PC-9 (cell line): ENCODE results near the gene LNP1. TPM values are rescaled to one million over a fixed set of nuclear protein-coding genes. Genes with fewer than 3 reads are reported as not detected.
A peak's percentile ranks its signal among the peaks of the same experiment; 100 is the strongest.

Experiments used
- BruUV-seq: library from RNA; stranded (reverse); fragments of 400-500 nt; replicated peaks from 2 replicates; lab custom pipeline; 2021; lab: Mats Ljungman, UMichigan
- CTCF ChIA-PET: fragments of 300-600 bp; sonication (Branson Sonifier 250); formaldehyde crosslinking; loops from one replicate; lab custom pipeline; 2022; ENCODE audit warnings: antibody characterized with exemption; lab: Charles Lee
- POLR2A ChIA-PET: fragments of 300-600 bp; sonication (Branson Sonifier 250); formaldehyde crosslinking; loops from one replicate; lab custom pipeline; 2022; ENCODE audit warnings: antibody characterized with exemption; ENCODE audit not compliant: unreplicated experiment; lab: Charles Lee
- DNase-seq, 2 experiments: peaks; one replicate each; pipeline versions ENCODE4 v3.0.0 to v3.0.0-alpha.2; 2015 to 2022; ENCODE audit warnings: mixed read lengths in 1 of 2
- H2AFZ ChIP-seq: fragments of 200-600 bp; sonication (generic); 2 replicates; pipeline ENCODE4 v1.8.1; 2017; ENCODE audit warnings: antibody characterized with exemption
- H3F3A ChIP-seq: fragments of 200-600 bp; sonication (generic); 2 replicates; pipeline ENCODE4 v1.8.1; 2017; ENCODE audit warnings: antibody characterized with exemption, mild to moderate bottlenecking, low read depth; ENCODE audit not compliant: insufficient read depth
- H3K27ac ChIP-seq: fragments of 200-600 bp; sonication (generic); 2 replicates; pipeline ENCODE4 v1.6.1; 2016; ENCODE audit warnings: mixed run types
- H3K27me3 ChIP-seq: fragments of 200-600 bp; sonication (generic); 2 replicates; pipeline ENCODE4 v1.6.1; 2016; ENCODE audit warnings: low read depth, mixed run types; ENCODE audit not compliant: insufficient read depth
- H3K36me3 ChIP-seq: fragments of 200-600 bp; sonication (generic); 2 replicates; pipeline ENCODE4 v1.6.1; 2016; ENCODE audit warnings: low read depth, mixed run types
- H3K4me1 ChIP-seq: fragments of 200-600 bp; sonication (generic); replicated peaks from 2 replicates; pipeline ENCODE4 v1.6.1; 2016; ENCODE audit warnings: mixed run types; ENCODE audit not compliant: insufficient read depth
- H3K4me2 ChIP-seq: fragments of 200-600 bp; sonication (generic); 2 replicates; pipeline ENCODE4 v1.6.1; 2017; ENCODE audit warnings: mixed run types
- H3K4me3 ChIP-seq: fragments of 200-600 bp; sonication (generic); 2 replicates; pipeline ENCODE4 v1.6.1; 2016; ENCODE audit warnings: mixed run types
- H3K79me2 ChIP-seq: fragments of 200-600 bp; sonication (generic); 2 replicates; pipeline ENCODE4 v1.6.1; 2017; ENCODE audit warnings: low read depth, mixed run types
- H3K9me2 ChIP-seq: fragments of 200-600 bp; sonication (generic); 2 replicates; pipeline ENCODE4 v1.8.1; 2017; ENCODE audit warnings: mild to moderate bottlenecking; ENCODE audit not compliant: insufficient read depth
- H3K9me3 ChIP-seq: fragments of 200-600 bp; sonication (generic); 2 replicates; pipeline ENCODE4 v1.8.1; 2016; ENCODE audit warnings: low read depth; ENCODE audit not compliant: insufficient read depth
- H4K20me1 ChIP-seq: fragments of 200-600 bp; sonication (generic); 2 replicates; pipeline ENCODE4 v1.8.1; 2017; ENCODE audit not compliant: insufficient read depth
- EZH2 ChIP-seq: fragments of 200-600 bp; sonication (generic); IDR thresholded peaks from 2 replicates; pipeline ENCODE4 v1.8.0; 2017; ENCODE audit warnings: antibody characterized with exemption, low read depth
- intact Hi-C: fragments of 100-400 bp; cut with micrococcal nuclease; formaldehyde crosslinking; loops from one replicate; pipeline ENCODE4 v1.10.0; 2022; ENCODE audit not compliant: unreplicated experiment
- total RNA-seq: library from RNA; stranded (reverse); gene quantifications from 2 replicates; pipeline ENCODE4 v1.2.3, GENCODE V29; 2021
- TF ChIP-seq, protein P1 (sequence below): fragments of 200-600 bp; sonication (generic); conservative IDR thresholded peaks from 2 replicates; pipeline ENCODE4 v1.6.1; 2017; ENCODE audit warnings: mixed run types, antibody characterized with exemption, mild to moderate bottlenecking, moderate library complexity

Gene LNP1
- total RNA-seq, 1 experiment from 2014 or later = 4.8 TPM

DNA sequence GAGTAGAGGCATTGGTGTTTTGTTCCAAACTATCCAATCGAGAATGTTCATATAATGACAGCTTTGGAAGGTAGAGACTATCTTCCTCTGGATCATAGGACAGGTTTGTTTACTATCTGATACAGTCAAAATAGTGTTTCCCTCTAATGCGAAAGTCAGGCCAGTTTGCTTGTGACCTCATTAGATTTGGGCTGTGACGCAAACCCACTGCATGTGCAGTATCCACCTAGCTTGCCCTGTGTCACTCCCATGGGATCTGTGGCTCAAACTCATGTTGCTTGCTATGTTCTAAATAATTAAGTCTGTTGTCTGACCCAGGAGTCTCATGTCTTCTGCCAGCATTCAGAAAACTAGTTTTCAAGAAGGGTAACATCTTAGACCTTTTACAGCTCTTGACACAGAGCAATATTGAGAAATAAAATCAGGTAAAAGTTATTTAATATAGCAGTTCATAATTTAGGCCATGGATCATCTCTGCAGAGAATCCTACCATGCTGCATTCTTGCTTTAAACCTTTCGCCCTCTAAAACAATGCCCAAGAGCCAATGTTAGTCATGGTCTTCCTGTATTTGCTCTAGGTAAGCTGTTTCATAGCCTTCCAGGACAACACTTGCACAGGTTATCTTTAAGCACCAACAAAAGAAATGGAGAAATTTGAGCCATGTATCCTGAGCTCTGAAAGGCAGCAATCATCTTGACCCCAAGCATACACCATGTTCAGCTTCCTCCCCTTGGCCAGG, 40.4 kb upstream of the LNP1 start:
- Histone ChIP-seq H3K27me3 (no peaks in the 10 kb centered on the region), H3F3A (peaks cover 41% of the 10 kb centered on the region), H3K4me2 (peak overlapping the region; percentile 26), H3K79me2 (no peaks in the 10 kb centered on the region), H3K4me3 (no peak overlapping the region), H3K4me1 (peaks cover 17% of the 10 kb centered on the region), H3K9me2 (no peaks in the 10 kb centered on the region), H4K20me1 (no peaks in the 10 kb centered on the region), H3K27ac (peak overlapping the region; percentile 38), H2AFZ (no peak overlapping the region), H3K9me3 (no peaks in the 10 kb centered on the region; the same call in 1 of the 2 replicates), H3K36me3 (peaks cover 58% of the 10 kb centered on the region)
- ChIA-PET POLR2A (interaction anchor here (0.5 to 1.3 kb wide), 5 partner anchors 26 to 1213 kb away, joined by 3 to 5 read pairs (median 3); partner anchors contain the start of genes NIT2 and PCNP), CTCF (no interaction called here)
- TF ChIP-seq, protein P1, sequence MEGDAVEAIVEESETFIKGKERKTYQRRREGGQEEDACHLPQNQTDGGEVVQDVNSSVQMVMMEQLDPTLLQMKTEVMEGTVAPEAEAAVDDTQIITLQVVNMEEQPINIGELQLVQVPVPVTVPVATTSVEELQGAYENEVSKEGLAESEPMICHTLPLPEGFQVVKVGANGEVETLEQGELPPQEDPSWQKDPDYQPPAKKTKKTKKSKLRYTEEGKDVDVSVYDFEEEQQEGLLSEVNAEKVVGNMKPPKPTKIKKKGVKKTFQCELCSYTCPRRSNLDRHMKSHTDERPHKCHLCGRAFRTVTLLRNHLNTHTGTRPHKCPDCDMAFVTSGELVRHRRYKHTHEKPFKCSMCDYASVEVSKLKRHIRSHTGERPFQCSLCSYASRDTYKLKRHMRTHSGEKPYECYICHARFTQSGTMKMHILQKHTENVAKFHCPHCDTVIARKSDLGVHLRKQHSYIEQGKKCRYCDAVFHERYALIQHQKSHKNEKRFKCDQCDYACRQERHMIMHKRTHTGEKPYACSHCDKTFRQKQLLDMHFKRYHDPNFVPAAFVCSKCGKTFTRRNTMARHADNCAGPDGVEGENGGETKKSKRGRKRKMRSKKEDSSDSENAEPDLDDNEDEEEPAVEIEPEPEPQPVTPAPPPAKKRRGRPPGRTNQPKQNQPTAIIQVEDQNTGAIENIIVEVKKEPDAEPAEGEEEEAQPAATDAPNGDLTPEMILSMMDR = no peak
- no peak for TF ChIP-seq EZH2
- peak; percentile 10 to 90 for DNase-seq
- BruUV-seq = no TSS peak
- intact Hi-C loops = no loop called here

DNA sequence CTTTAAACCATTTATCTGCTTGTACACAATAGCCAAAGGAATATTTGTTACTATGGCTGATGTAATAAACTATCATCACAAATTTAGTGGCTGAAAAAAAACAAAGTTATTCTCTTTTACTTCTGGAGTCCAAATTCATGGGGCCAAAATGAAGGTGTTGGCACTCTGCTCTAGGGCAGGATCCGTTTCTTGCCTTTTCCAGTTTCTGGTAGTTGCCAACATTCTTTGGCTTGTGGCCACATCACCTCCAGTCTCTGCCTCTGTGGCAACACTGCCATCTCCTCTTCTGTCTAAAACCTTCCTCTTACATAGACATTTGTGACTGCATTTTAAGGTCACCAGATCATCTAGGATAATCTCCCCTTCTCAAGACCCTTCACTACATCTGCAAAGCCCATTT, 39.4 kb upstream of the LNP1 start:
- Histone ChIP-seq H3F3A (peaks cover 41% of the 10 kb centered on the region), H3K9me3 (no peaks in the 10 kb centered on the region; the same call in 1 of the 2 replicates), H3K36me3 (peaks cover 58% of the 10 kb centered on the region), H3K4me3 (no peak overlapping the region), H3K4me1 (peaks cover 17% of the 10 kb centered on the region), H3K4me2 (peak overlapping the region; percentile 26; the same call in 1 of the 2 replicates), H3K27me3 (no peaks in the 10 kb centered on the region), H3K79me2 (no peaks in the 10 kb centered on the region), H3K27ac (peak overlapping the region; percentile 38), H4K20me1 (no peaks in the 10 kb centered on the region), H3K9me2 (no peaks in the 10 kb centered on the region), H2AFZ (no peak overlapping the region)
- TF ChIP-seq, protein P1 = no peak
- TF ChIP-seq EZH2 = no peak
- intact Hi-C loops = no loop called here
- BruUV-seq = no TSS peak
- ChIA-PET POLR2A (interaction anchor here (0.6 kb wide), 1 partner anchor 63 kb away, joined by 4 read pairs; no protein-coding TSS in a partner anchor), CTCF (no interaction called here)
- no peak for DNase-seq

DNA sequence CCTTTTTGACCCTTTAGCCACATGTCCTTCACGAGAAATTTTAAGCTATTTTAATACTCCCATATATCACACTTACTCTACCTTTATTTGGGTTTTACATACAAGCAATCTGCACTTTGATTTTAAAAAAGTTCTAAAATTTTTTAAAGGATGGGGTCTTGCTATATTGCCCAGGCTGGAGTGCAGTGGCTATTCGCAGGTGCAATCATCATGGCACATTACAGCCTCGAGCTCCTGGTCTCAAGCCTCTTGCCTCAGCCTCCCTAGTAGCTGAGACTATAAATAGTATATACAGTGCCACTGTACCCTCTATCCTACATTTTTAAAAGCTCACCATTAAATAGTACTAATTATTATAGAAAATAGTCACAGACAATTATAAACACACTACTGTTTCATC, 36.9 kb upstream of the LNP1 start:
- POLR2A ChIA-PET = no interaction called here
- peaks cover 68% of the 10 kb centered on the region for H3K36me3 ChIP-seq

More for the DNA sequence above, 36.9 kb upstream of the LNP1 start:
- peaks cover 34% of the 10 kb centered on the region; the same call in 1 of the 2 replicates for H3F3A ChIP-seq
- no peak overlapping the region for H3K27ac ChIP-seq
- no peaks in the 10 kb centered on the region for H3K27me3 ChIP-seq
- intact Hi-C loops = no loop called here
- peaks cover 17% of the 10 kb centered on the region for H3K4me1 ChIP-seq
- H3K9me3 ChIP-seq = no peaks in the 10 kb centered on the region; the same call in 1 of the 2 replicates
- H3K9me2 ChIP-seq = no peaks in the 10 kb centered on the region
- H3K4me2 ChIP-seq = no peak overlapping the region
- no peaks in the 10 kb centered on the region; the same call in 1 of the 2 replicates for H4K20me1 ChIP-seq
- no peak overlapping the region for H3K4me3 ChIP-seq
- no peak overlapping the region for H2AFZ ChIP-seq
- CTCF ChIA-PET = no interaction called here
- BruUV-seq = no TSS peak
- no peak for DNase-seq
- TF ChIP-seq, protein P1 = no peak
- no peak for TF ChIP-seq EZH2
- H3K79me2 ChIP-seq = no peaks in the 10 kb centered on the region
